GM13977 (cell line): ENCODE data around the gene MYADML2.

Source experiments
- DNase-seq: peaks from one replicate; pipeline ENCODE4 v3.0.0; 2012; ENCODE audit warnings: low spot score
- in situ Hi-C: fragments of 300-500 bp; cut with MboI; formaldehyde crosslinking; loops from one replicate; pipeline ENCODE4 v1.12.0; 2022; ENCODE audit warnings: low sequenced_read_pairs, low pct_unique_long_range_greater_than_20kb, mixed read lengths, inconsistent platforms; ENCODE audit not compliant: unreplicated experiment
- TF ChIP-seq, protein P1 (sequence below): IDR thresholded peaks from 2 replicates; pipeline ENCODE4 v1.5.1; 2012; ENCODE audit warnings: mild to moderate bottlenecking, control low read depth; ENCODE audit not compliant: insufficient read depth; ENCODE audit errors: extremely low read depth, missing control alignments

The MYADML2 gene

GRCh38 chr17:81926451-81927151 lies 20.4 kb downstream of the MYADML2 start:
- in situ Hi-C loops, result no loop called here
- TF ChIP-seq, protein P1, sequence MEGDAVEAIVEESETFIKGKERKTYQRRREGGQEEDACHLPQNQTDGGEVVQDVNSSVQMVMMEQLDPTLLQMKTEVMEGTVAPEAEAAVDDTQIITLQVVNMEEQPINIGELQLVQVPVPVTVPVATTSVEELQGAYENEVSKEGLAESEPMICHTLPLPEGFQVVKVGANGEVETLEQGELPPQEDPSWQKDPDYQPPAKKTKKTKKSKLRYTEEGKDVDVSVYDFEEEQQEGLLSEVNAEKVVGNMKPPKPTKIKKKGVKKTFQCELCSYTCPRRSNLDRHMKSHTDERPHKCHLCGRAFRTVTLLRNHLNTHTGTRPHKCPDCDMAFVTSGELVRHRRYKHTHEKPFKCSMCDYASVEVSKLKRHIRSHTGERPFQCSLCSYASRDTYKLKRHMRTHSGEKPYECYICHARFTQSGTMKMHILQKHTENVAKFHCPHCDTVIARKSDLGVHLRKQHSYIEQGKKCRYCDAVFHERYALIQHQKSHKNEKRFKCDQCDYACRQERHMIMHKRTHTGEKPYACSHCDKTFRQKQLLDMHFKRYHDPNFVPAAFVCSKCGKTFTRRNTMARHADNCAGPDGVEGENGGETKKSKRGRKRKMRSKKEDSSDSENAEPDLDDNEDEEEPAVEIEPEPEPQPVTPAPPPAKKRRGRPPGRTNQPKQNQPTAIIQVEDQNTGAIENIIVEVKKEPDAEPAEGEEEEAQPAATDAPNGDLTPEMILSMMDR, result no peak
- peak; percentile 87 for DNase-seq

- no peak for DNase-seq
- in situ Hi-C loops, result no loop called here
- TF ChIP-seq, protein P1, result no peak
Measured at GRCh38 chr17:81925860-81926450, 21.1 kb downstream of the MYADML2 start.

- in situ Hi-C loops, result no loop called here
- TF ChIP-seq, protein P1, result no peak
- DNase-seq, result no peak
Measured at GRCh38 chr17:81924557-81925532, 22.2 kb downstream of the MYADML2 start.

DNA sequence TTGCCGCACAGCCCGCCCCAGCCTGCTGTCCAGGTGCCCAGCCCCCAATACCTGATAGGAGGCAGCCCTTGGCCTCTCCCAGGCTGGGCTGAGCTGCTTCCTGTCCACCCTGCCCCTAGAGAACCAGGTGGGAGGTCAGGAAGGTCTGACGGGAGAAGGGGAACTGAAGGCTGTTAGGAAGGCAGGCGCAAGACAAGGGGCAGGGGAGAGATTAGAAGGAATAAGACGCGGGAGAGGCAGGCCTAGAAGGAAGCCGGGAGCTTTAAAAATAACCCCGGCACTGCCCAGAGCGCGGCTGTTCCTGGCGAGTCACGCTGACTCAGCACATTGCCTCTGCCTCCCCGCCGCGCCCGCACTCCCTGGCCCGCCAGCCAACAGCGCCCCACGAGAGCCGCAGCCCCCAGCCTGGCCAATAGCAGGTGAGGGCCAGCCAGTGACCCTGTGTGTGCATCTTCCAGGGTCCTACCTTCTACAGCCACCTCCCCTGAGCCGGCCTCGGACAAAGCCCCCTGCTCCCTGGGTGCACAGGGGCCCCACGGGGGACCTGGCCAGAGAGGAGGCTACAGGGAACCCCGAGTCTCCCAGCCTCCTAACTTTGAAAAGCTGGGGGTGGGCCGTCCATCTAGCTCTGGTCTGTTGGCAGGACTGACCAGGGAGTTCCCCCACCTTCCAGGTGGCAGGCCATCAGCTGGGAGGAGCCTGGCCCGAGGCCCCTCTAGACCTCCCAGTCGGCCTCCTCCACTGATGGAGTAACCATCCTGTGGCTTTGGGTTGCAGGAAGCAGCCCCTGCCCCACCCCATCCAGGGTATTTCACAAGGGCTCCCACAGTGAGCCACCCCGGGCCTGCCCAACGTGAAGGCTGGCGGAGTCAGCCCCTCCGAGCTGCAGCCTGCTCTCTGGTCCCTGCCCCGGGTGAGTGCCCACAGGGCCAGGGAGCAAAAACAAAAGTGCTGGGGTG lies 23.5 kb downstream of the MYADML2 start:
- DNase-seq, result no peak
- TF ChIP-seq, protein P1, result no peak
- in situ Hi-C loops, result no loop called here

DNA sequence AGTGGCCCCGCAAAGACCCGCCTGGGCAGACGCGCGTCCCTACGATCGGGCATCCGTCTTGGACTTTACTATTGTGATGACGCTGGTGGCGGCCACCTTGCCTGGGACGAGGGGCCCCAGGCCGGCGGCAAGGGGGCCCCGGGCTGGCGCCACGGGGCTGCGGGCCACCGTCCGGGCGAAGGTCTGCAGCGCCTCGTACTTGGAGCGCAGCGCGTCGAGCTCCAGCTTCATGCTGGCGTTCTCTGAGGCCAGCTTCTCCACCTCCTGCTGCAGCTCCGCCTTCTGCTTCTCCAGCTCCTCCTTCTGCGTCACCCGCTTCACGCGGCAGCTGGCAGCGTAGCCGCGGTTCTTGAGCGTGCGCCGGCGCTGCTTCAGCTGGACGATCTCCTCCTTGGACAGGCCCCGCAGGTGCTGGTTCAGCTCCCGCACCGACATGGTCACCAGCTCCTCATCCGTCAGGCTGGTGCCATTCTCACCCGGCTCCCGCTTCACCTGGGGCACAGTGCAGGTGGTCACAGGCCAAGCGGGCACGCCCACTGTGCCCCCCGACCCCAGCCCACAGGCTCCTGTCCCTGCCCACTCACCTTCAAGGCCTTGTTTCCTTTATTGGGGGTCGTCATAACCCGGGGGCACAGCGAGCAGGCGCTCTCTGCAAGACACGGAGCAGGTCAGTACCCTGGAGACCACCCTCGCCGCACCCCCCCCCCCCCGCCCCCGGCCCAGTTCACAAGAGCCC lies 24.3 kb downstream of the MYADML2 start:
- in situ Hi-C loops, result no loop called here
- no peak for DNase-seq
- TF ChIP-seq, protein P1, result no peak
